Left hindlimb (tissue), 1 donor: ENCODE results near the gene NMUR1.
A peak's percentile ranks its signal among the peaks of the same experiment; 100 is the strongest.

Experiments used
- DNase-seq: peaks from one replicate; pipeline ENCODE4 v3.0.0-alpha.2; 2018

Gene NMUR1

DNA sequence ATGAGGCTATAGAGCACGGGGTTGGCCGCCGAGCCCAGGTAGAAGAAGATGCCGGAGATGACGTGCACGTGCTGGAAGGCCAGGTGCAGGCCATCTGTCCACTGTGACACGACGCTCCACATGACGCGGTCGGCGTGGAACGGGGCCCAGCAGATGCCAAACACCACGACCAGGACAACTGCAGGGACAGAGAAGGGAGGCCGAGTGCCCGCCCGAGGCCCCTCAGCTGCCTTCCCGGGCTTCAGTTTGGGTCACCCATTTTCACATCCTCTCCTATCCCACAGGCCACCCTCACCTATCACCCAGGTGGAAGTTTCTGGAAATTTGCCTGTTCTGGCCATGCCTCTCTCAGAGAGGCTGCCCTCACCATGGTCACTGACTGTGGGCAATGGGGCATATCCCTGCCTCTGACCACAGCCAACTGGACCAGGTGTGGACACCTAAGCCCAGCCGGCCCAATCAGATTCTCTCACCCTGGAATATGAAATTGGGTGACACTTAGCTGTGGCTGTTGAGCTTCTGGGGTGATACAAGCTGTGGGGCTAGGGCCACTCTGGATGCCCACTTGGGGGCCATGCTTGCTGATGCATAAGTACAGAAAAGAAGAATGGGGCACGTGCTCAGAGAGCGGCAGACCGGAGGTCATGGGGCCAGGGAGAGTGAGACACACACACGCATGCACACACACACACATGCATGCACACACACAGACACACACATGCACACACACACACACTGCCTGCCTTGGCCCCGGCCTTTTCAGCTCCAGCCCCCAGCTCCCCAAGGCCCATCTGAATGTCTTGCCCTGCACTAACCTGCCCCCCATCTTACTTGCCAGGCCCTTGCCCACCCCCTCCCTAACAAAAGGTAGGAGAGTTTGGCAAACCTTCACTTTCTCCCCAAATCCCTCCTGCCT lies 4.7 kb downstream of the NMUR1 start:
- DNase-seq = no peak

GRCh38 chr2:231524477-231525247 lies 5.6 kb downstream of the NMUR1 start:
- no peak for DNase-seq

DNA sequence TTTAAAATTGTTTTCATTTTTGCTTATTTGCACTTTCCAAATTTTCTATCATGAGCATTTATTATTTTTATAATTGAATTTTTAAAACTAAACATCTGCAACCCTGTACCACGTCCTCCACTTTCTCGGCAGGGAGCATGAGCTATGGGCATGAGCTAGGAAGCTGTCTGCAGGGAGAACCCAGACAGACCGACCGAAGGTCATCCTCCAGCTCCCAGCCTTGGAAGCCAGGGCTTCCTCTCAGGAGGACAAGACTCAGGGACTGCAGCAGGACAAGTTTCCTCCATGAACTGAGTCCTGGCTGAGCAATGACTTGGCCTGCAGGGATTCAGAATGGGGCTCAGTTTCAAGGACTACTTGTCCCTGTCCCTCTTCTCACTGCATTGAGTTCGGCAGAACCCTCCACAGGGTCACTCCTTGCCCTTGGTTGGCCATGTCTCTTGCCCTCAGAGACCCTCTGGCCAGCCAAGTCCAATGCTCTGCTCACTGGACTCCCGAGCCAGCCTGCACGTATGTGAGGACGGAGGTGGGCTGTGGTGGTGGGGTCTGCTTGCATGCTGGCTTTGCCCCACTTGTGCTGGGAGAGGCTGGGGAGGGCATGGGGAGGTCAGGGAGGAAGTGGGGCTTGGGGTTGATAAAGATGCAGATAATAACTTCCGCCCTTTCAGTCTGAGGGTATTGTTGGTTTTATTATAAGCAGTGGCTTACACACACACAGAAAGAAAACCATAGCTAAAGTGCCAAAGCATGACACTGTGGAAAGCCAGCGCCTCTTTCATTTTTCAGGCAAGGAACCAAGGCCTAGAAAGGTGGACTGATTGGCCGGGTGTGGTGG lies 6.6 kb downstream of the NMUR1 start:
- DNase-seq = no peak

DNA sequence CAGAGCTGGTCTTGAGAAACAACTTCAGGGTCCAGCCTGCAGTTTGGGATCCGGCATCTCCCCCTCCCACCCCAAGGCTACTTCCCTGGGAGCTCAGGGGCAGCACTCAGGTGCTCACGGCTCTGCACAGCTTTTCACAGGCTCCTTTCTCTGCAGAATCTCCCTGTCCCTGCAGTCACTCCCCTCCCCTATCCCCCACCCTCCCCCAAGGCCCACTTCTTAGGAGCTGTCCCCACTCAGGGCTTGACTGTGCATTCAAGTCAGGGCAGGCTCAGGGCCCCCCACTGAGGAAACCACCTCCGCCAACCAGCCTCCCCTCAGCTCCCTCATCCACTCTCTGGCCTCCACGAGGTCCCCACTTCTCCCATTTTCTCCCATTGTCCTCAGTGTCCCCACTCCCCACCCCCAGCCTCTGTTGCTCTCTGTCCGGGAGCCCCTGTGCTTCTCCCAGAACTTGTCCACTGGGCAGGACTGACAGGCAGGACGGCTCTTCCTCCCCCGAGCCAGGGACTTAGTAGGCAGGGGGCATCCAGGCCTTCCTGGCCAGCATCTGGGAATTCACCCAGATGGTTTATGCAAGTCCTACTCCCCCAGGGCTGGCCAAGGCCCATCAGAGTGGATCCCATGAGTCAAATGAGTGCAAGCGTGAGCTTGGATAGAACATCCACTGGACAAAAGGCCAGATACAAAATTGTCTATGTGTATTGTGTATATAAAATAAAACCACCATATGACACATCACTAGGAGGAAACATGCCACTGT lies 7.6 kb downstream of the NMUR1 start:
- no peak for DNase-seq

DNA sequence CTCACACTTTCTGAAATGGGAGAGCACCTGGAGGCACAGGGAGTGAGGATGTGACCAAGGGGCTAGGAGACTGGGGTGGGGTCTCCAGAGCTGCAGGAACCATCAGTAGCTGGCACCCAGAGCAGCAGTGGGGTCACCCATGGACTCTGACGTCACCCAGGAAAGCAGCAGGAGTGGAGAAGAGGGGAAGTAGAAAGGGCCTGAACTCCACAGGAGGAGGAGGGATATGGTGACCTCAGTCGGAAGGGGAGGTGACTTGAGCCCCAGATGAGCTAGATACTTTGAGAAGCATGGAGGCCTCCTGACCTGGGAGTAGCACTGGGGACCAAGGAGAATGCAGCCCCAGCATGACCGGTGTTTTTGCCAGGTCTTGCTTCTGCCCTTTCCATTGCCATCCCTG lies 8.8 kb downstream of the NMUR1 start:
- DNase-seq = no peak

DNA sequence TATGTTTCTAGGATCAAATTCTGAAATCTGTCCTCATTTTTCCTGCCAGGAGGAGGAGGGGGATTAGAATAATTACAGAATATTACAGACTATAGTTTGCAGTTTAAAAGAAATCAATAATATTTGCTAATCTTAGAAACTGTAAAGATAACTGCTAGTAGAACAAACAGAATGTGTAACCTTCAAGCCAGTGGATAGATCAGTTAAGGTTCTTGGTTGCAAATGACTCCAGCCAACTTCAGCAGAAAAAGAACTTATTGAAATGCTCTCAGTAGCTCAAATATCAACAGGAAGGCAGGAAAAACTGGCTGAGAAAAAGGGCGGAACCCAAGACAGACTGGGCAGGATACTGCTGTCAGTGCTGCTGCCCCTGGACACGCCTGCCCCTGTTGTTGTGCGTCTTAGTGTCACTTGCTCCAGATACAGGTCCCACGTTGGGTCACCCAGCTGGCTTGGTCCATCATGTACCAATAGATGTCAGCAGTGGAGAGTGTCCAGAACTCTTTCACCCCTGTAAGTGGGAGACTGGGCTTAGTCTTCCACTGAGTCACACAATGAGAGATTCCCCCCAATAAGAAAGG lies 10.2 kb downstream of the NMUR1 start:
- DNase-seq = no peak

DNA sequence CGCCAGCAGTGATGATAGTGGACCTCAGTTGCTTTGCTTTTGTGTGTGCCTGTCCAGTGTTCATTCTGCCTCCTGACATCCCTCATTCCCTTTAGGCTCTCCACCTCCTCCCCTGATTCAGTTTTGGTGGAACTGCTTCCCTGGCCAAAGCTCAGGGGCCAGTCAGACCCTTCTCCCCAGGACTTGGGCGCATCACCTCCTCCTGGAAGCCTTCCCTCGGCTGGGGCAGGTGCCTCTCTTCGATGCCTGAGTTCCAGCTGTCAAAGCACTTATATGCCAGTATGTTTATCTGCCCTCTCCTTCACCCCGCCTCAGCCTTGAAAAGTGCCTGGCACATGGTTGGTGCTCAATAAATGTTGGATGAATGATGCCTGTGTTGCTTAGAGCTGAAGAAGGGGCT lies 11.5 kb downstream of the NMUR1 start:
- DNase-seq = no peak

GRCh38 chr2:231515603-231516002 lies 14.6 kb downstream of the NMUR1 start:
- no peak for DNase-seq

DNA sequence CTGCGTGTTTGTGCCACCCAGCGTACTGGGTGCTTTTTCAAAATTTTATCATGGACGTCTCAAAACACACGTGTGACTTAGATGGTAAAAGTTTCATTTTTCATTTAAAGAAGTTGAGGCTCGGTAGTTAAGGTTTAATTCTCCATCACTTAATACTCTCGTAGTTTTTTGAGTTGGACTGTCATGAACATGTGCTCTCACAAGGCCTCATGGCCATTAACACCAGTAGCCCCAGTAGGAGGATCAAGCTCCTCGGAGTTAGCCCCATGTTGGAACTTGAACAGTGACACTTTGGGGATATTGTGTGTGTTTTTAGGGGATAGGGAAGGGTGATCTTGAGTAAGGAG lies 15.3 kb downstream of the NMUR1 start:
- no peak for DNase-seq

DNA sequence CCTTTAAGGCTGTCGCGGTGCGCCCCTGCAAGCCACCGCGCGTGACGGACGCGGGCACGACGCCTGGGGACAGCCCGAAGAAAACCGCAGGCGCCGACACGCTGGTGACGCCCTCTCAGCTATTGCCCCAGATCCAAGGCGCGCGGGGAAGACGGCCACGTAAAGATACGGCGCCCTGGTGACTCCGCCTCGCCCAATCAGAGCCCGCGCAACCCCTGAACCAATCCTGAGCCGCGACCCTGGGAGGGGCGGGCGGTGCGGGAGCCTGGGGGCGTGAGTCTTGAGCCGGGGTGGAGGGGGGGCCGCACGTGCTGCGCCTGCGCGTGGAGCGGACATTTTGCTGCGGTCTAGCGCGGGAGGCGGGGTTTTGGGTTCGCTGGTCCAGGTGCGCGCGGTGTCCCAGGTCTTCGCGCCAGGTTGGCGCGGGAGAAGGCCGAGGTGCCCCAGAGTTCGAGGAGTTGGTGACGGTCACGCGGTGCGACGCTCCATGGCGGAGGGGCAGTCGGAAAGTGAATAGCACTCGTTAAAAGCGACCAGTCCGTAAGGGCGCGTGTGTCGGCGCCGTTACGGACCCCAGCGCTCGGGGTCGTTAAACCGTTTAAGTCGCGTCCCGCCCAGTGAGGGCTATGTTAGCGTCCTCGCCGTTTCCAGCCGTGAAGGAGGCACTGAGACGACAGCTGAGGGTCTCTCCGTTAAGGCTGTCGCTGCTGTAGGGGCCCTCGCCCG lies 15.9 kb downstream of the NMUR1 start:
- peak; percentile 99 for DNase-seq

DNA sequence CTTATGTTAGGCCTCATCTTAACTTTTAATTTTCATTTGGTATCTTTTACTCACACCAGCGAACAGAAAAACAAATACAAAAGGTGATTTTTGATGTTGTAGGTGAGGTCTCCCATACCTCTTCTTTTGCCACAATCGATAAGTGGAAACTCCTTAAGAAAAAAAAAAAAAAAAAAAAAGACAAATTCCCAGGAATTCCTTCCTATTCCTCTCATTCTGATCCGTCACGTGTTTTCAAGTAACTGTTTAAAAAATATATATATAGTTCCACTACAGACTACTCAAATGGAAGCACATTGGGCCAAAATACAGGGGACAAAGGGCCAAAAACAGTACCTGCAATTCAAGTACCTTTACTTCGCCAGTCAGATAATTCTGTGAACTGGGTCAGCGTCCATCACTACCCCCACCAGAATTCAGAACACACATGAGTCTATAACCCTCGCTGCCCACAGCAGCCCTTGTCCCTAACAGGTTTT lies 16.5 kb downstream of the NMUR1 start:
- DNase-seq = no peak

- DNase-seq = no peak
These were observed 18.0 kb downstream of the NMUR1 start for GRCh38 chr2:231512222-231512621.

DNA sequence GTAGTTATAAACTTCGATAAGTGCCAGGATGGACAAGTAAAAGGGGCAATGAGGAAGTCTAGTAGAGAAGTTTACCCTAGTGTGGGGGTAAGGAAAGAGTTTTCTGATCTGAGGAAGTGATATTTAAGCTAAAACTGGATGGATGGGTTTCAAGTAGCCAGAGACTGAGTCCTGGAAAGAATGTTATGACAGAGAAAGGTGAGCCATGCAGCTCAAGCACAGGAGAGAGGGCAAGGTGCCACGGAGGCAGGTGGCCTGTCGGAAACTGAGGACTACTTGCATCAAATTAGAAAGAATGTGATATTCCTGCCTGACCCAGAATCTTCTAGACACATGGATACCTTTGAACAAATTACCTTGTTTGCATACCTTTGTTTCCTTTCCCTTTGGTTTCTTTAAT lies 26.5 kb downstream of the NMUR1 start:
- no peak for DNase-seq

DNA sequence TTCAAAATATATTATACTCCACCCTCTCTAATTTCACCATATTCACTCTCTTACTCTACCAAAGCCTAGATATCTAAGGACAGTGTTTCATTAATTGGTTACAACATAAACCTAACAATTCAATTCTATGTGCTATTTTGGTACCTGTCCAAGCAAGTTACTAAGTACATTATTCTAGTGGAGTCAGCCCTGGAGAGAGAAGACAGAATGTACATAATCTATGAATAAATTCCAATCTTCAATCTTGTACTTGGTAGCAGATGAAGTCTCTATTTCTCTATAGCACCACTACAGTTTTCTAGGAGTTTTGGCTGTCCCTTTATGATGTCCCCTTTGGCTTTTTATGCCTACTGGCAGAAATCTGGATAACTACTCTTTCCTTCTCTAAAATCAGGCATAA lies 27.6 kb downstream of the NMUR1 start:
- no peak for DNase-seq

- no peak for DNase-seq
These were observed 32.6 kb downstream of the NMUR1 start for GRCh38 chr2:231497651-231498050.

GRCh38 chr2:231494669-231495068 lies 35.6 kb downstream of the NMUR1 start:
- no peak for DNase-seq

DNA sequence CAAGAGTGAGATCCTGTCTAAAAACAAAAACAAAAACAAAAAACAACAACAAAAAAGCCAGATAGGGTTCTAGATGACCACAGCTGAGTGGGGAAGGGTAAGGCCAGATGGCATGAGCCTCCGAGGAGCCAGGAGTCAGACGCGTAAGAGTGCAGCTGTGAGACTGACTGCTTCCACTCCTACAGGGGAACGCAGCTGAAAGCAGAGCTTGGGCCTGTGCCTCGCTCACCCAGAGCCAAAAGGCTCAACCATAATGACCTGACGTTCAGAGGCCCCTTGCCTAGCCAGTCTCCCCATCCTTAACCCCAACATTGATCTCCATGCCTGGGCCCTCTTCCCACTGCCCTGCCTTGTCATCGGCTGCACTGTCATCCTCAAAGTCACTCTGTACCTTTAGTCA lies 39.4 kb downstream of the NMUR1 start:
- DNase-seq = no peak

DNA sequence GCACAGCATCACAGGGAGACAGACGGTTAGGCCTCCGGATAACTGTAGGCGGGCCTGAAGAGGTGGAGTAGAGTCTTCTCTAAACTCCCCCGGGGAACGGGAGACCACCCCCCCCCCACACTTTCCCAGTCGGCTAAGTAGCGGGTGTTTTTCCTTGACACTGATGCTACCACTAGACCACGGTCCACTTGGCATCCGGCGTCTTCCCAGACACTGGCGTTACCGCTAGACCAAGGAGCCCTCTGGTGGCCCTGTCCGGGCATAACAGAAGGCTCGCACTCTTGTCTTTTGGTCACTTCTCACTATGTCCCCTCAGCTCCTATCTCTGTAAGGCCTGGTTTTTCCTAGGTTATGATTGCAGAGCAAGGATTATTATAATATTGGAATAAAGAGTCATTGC lies 40.3 kb downstream of the NMUR1 start:
- DNase-seq = no peak

DNA sequence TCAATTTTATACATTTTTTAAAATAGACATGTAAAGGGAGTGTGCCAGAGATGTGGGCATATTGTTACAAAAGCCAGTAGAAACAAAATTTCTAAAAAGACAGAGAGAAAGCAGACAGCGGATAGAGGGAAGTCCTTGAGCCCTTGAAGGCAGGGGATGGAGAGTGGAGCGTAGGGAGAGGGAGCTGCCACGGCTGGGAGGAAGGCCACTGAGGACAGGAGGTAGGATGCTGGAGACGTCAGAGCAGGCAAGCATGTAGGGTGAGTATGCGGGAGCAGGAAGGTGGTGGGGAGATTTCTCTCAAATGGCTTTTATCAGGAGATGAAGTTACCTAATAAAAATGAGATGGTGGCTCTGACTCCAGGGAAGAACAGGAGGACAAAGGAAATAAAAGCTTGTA lies 41.9 kb downstream of the NMUR1 start:
- DNase-seq = no peak

GRCh38 chr2:231486851-231487596 lies 43.2 kb downstream of the NMUR1 start:
- no peak for DNase-seq
